ENCODE measurements around the gene SLC41A3. TPM values are rescaled to one million over a fixed set of nuclear protein-coding genes. Genes with fewer than 3 reads are reported as not detected.
A peak's percentile ranks its signal among the peaks of the same experiment; 100 is the strongest.

Gene SLC41A3
- total RNA-seq = 10 to 100 TPM; 31.0 to 62.7 (median 37.5) TPM

DNA sequence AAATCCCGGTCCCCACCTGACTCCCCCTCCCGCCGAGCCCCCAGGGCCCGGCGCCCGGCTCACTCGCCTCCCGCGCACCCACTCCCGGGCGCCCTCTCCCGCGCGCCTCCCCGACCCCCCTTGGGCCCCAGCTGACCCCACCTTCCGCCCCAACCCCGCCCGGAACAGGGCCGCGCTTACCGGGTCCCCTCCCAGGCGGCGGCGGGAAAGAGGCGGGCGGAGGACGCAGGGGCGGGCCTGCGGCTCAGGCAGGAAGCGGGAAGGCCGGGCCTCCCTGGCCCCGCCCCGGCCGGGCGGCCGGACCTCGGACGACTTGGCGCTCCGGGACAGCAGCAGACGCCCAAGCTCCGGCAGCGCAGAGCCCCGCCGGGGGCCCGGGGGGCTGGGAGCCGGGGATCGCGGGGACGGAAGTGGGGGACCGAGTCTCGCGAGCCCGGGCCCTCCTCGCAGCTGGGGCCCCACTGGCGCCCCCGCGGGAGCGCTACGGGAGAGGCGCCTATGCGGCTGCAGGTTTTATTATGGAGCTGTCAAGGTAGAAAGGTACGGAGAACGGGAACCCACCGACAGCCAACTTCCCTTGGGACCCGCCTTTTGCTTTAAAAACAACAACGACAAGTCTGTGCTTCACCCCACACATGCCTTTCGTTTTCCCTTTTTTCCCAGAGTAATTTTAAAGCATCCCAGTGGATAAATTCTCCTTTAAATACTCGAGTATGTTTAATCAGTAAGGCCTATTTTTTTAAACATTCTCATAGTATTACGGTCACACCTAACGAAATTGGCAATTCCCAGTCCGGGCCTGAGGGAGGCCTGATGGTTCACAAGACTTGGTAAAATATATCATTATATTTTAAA, at the start of gene SLC41A3:
SLC41A3 (minus strand) TSS at position 212 of the 855 bp plus-strand sequence. CDS start 15,905 bp downstream, outside the sequence.
- H3K27me3 ChIP-seq = no peaks in the 10 kb centered on the region
- peaks cover 0 to 26% (median 4%) of the 10 kb centered on the region in 3 donors for H3K4me1 ChIP-seq
- peak within 1 kb of the TSS; percentile 44 to 95 (median 90) for H3K27ac ChIP-seq
- H3K36me3 ChIP-seq = no peaks in the 10 kb centered on the region
- peak within 1 kb of the TSS; percentile 51 to 95 for H3K4me3 ChIP-seq
- peak; percentile 99 for ATAC-seq
- TF ChIP-seq POLR2AphosphoS5 (IDR thresholded peaks at IDR 0.05) (peak; percentile 48), POLR2A (IDR thresholded peaks at IDR 0.05) (peak; percentile 65 to 73), EP300 (IDR thresholded peaks at IDR 0.05) (no peak)
- TF ChIP-seq, protein P1, sequence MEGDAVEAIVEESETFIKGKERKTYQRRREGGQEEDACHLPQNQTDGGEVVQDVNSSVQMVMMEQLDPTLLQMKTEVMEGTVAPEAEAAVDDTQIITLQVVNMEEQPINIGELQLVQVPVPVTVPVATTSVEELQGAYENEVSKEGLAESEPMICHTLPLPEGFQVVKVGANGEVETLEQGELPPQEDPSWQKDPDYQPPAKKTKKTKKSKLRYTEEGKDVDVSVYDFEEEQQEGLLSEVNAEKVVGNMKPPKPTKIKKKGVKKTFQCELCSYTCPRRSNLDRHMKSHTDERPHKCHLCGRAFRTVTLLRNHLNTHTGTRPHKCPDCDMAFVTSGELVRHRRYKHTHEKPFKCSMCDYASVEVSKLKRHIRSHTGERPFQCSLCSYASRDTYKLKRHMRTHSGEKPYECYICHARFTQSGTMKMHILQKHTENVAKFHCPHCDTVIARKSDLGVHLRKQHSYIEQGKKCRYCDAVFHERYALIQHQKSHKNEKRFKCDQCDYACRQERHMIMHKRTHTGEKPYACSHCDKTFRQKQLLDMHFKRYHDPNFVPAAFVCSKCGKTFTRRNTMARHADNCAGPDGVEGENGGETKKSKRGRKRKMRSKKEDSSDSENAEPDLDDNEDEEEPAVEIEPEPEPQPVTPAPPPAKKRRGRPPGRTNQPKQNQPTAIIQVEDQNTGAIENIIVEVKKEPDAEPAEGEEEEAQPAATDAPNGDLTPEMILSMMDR (IDR thresholded peaks at IDR 0.05) = peak; percentile 21 to 50 (median 41)
- H3K9me3 ChIP-seq = no peaks in the 10 kb centered on the region
- 0 to 2% methylated on average over 6 to 10 of the region's 72 CpGs for WGBS, 2 donors (ENCODE audit: low coverage in 1 of 2)

DNA sequence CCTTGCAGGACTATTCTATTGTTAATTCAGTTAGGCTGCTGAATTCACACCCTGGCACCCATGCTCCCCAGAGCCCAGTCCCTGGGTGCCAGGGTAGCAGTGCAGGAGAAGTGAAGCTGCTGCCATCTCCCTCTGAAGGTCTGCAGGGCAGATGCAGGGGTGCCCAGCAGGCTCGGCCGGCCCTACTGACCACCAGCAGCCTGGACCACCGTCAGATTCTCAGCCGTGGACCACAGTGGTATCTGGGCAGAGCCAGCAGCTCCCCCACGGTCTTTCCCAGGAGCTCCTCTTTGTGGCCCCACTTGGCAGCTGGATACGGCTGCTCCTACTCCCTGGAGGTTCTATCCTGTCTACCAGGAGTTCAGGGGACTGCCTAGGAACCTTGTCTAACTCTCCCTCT, 49.7 kb upstream of the SLC41A3 start:
- no peak for ATAC-seq

DNA sequence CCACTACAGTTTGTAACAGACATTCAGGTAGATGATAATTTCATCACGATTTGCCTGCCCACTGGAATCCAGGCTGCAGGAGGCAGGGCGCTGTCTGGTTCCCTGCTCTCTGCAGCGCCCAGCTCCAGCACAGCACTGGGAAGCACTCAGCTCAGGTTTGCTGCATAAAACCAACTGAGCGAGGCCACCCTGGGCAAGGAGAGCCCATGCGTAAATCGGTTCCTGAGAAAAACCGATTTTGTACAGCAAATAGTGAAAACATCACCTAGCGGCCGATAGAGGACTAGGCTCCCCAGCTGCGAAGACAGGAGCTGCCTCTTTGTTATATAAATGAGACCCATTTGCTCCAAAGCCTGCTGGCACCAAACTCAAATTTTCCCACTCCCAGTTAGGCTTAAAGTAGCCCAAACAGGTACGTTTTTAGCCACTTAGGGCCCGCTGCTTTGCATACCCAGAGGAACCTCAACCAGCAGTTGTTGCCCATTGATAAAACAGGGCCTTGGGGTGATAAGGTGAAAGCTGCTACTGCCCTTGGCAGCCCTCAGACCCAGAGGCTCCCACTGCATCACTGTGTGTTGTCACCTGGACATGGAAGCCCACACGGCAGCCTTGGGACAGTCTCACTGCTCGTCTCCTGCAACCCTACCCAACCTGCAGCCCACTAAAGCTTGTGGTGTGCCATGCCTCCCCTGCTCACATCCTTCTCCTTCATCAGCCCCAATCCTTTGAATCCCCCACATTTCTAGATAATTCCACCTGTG, 49.0 kb upstream of the SLC41A3 start:
- 63 to 84% methylated on average over 6 to 10 of the region's 14 CpGs for WGBS, 2 donors (ENCODE audit: low coverage in 1 of 2)
- ATAC-seq = no peak
- peaks cover 0 to 46% of the 10 kb centered on the region in 2 donors for H3K36me3 ChIP-seq
- H3K9me3 ChIP-seq = no peaks in the 10 kb centered on the region
- no peaks in the 10 kb centered on the region for H3K27me3 ChIP-seq
- H3K4me3 ChIP-seq = no peak overlapping the region
- peaks cover 0 to 7% (median 0%) of the 10 kb centered on the region in 3 donors for H3K4me1 ChIP-seq
- TF ChIP-seq POLR2A (IDR thresholded peaks at IDR 0.05) (no peak), EP300 (IDR thresholded peaks at IDR 0.05) (no peak), POLR2AphosphoS5 (IDR thresholded peaks at IDR 0.05) (no peak)
- TF ChIP-seq, protein P1 (IDR thresholded peaks at IDR 0.05) = no peak
- no peak overlapping the region for H3K27ac ChIP-seq

More for the DNA sequence above, 49.7 kb upstream of the SLC41A3 start:
- no peak overlapping the region for H3K4me3 ChIP-seq
- H3K27me3 ChIP-seq = no peaks in the 10 kb centered on the region
- peaks cover 0 to 46% of the 10 kb centered on the region in 2 donors for H3K36me3 ChIP-seq
- H3K27ac ChIP-seq = no peak overlapping the region
- no CpG with 5 or more reads among the region's 6 CpGs for WGBS, 2 donors (ENCODE audit: low coverage in 1 of 2)
- no peaks in the 10 kb centered on the region for H3K9me3 ChIP-seq
- peaks cover 0 to 7% (median 0%) of the 10 kb centered on the region in 3 donors for H3K4me1 ChIP-seq
- TF ChIP-seq EP300 (IDR thresholded peaks at IDR 0.05) = no peak
- TF ChIP-seq POLR2AphosphoS5 (IDR thresholded peaks at IDR 0.05) = no peak
- TF ChIP-seq, protein P1 (IDR thresholded peaks at IDR 0.05) = no peak
- no peak for TF ChIP-seq POLR2A (IDR thresholded peaks at IDR 0.05)

DNA sequence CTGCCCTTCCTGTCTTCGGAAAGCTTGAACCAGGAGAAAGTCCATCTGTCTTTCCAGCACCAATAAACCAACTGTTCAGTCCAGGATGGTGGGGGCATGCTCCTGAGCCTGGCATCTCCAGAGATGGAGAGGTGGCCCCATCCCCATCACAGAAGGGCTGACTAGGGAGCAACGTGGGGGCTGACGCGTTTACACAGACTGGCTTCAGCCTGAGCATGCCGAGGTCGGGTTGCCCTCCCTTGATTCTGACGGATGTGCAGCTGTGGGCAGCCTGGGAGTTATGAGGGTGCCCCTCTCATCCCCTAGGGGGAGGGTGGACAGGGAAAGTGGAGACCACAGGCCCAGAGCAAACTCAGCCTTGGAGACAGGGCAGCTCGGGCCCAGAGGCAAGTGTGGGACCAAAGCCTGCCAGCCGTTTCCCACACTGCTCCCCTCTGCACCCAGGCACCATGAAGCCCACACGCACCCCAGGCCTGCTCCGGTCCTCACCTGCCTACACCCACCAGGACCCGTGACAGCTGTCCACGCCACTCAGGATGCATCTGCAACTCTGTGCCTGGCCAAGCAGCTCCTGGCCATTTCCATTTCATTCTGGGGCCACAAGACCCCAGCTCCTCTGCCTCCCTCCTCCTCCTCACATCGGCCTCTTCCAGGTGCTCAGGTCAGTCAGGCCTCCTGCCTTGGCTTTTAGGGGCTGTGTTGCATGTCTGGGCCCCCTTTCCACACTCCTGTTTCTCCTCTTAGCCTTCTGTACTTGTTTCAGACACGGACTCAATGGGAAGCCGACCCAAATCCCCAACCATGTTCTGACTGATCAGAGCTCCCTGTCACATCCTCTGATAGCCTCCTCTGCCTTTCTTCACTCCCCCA, 48.2 kb upstream of the SLC41A3 start:
- Histone ChIP-seq H3K27me3 (no peaks in the 10 kb centered on the region), H3K36me3 (peaks cover 0 to 37% of the 10 kb centered on the region in 2 donors), H3K4me1 (peaks cover 0 to 7% (median 0%) of the 10 kb centered on the region in 3 donors), H3K27ac (no peak overlapping the region), H3K9me3 (no peaks in the 10 kb centered on the region), H3K4me3 (no peak overlapping the region)
- ATAC-seq = no peak
- 74 to 89% methylated on average over 5 to 9 of the region's 16 CpGs for WGBS, 2 donors (ENCODE audit: low coverage in 1 of 2)
- TF ChIP-seq POLR2AphosphoS5 (IDR thresholded peaks at IDR 0.05) (no peak), POLR2A (IDR thresholded peaks at IDR 0.05) (no peak), EP300 (IDR thresholded peaks at IDR 0.05) (no peak)
- TF ChIP-seq, protein P1 (IDR thresholded peaks at IDR 0.05) = no peak

Data from gastroesophageal sphincter (tissue), 4 donors.